Liver (tissue), 9 donors: Measurements from ENCODE around the gene WNT4. TPM values are rescaled to one million over a fixed set of nuclear protein-coding genes. Genes with fewer than 3 reads are reported as not detected.

Experiments used
- DNase-seq: peaks from one replicate; pipeline ENCODE4 v3.0.0-alpha.2; 2017; ENCODE audit warnings: low spot score
- H3K27ac ChIP-seq, 2 donors: one replicate each; pipeline ENCODE4 v1.7.0; 2013; ENCODE audit warnings: inconsistent platforms in 2 of 2, low read length in 2 of 2, control low read depth in 1 of 2, low read depth in 1 of 2, mild to moderate bottlenecking in 1 of 2
- H3K27me3 ChIP-seq, 4 donors: one replicate each; pipeline versions ENCODE4 v1.6.1 to v1.7.0; 2013; ENCODE audit warnings: low read length in 3 of 4, inconsistent platforms in 1 of 4, mild to moderate bottlenecking in 1 of 4, moderate library complexity in 1 of 4; ENCODE audit not compliant: control insufficient read depth in 4 of 4, insufficient read depth in 4 of 4
- H3K36me3 ChIP-seq, 4 donors: one replicate each; pipeline versions ENCODE4 v1.6.1 to v1.7.0; 2013; ENCODE audit warnings: low read length in 3 of 4, mild to moderate bottlenecking in 3 of 4, low read depth in 1 of 4, moderate library complexity in 1 of 4; ENCODE audit not compliant: control insufficient read depth in 4 of 4, insufficient read depth in 3 of 4
- H3K4me1 ChIP-seq, 4 donors: one replicate each; pipeline versions ENCODE4 v1.6.1 to v1.7.0; 2013; ENCODE audit warnings: low read length in 3 of 4, mild to moderate bottlenecking in 3 of 4, moderate library complexity in 1 of 4; ENCODE audit not compliant: control insufficient read depth in 4 of 4, insufficient read depth in 4 of 4
- H3K4me3 ChIP-seq, 3 donors: one replicate each; pipeline versions ENCODE4 v1.6.1 to v1.7.0; 2013; ENCODE audit warnings: low read length in 3 of 3, control low read depth in 1 of 3, low read depth in 1 of 3, mild to moderate bottlenecking in 1 of 3
- H3K9ac ChIP-seq, 2 donors: one replicate each; pipeline ENCODE4 v1.7.0; 2013; ENCODE audit warnings: low read length in 2 of 2, mild to moderate bottlenecking in 2 of 2, moderate library complexity in 2 of 2, control low read depth in 1 of 2, low read depth in 1 of 2
- H3K9me3 ChIP-seq, 4 donors: one replicate each; pipeline versions ENCODE4 v1.6.1 to v1.7.0; 2013; ENCODE audit warnings: low read length in 3 of 4; ENCODE audit not compliant: control insufficient read depth in 4 of 4
- EGR1 ChIP-seq, 2 donors: IDR thresholded peaks; 2 replicates each; pipeline ENCODE4 v1.6.1; 2016 to 2018; ENCODE audit warnings: antibody characterized with exemption in 2 of 2, low read depth in 2 of 2
- FOXA1 ChIP-seq: IDR thresholded peaks from 2 replicates; pipeline ENCODE4 v1.6.1; 2016; ENCODE audit warnings: antibody characterized with exemption
- FOXA2 ChIP-seq: IDR thresholded peaks from 2 replicates; pipeline ENCODE4 v1.6.1; 2016; ENCODE audit warnings: antibody characterized with exemption
- GABPA ChIP-seq, 2 donors: IDR thresholded peaks in 1 of 2; conservative IDR thresholded peaks in 1 of 2; 2 replicates each; pipeline ENCODE4 v1.6.1; 2016; ENCODE audit warnings: antibody characterized with exemption in 2 of 2, mild to moderate bottlenecking in 1 of 2, moderate library complexity in 1 of 2
- HNF4A ChIP-seq, 2 donors: conservative IDR thresholded peaks; 2 replicates each; pipeline ENCODE4 v1.6.1; 2016; ENCODE audit warnings: antibody characterized with exemption in 2 of 2, mild to moderate bottlenecking in 2 of 2
- HNF4G ChIP-seq: IDR thresholded peaks from 2 replicates; pipeline ENCODE4 v1.6.1; 2016; ENCODE audit warnings: antibody characterized with exemption
- JUND ChIP-seq, 2 donors: IDR thresholded peaks; 2 replicates each; pipeline ENCODE4 v1.6.1; 2016; ENCODE audit warnings: antibody characterized with exemption in 2 of 2
- NR2F2 ChIP-seq: IDR thresholded peaks from 2 replicates; pipeline ENCODE4 v1.6.1; 2016; ENCODE audit warnings: antibody characterized with exemption
- RAD21 ChIP-seq, 2 donors: IDR thresholded peaks; 2 replicates each; pipeline ENCODE4 v1.6.1; 2016; ENCODE audit warnings: antibody characterized with exemption in 2 of 2, mild to moderate bottlenecking in 2 of 2
- RXRA ChIP-seq, 2 donors: IDR thresholded peaks; 2 replicates each; pipeline ENCODE4 v1.6.1; 2017 to 2018; ENCODE audit warnings: antibody characterized with exemption in 2 of 2, mild to moderate bottlenecking in 1 of 2
- SP1 ChIP-seq: IDR thresholded peaks from 2 replicates; pipeline ENCODE4 v1.6.1; 2018; ENCODE audit warnings: antibody characterized with exemption, mild to moderate bottlenecking
- TAF1 ChIP-seq: conservative IDR thresholded peaks from 2 replicates; pipeline ENCODE4 v1.6.1; 2016; ENCODE audit warnings: antibody characterized with exemption, mild to moderate bottlenecking
- YY1 ChIP-seq: IDR thresholded peaks from 2 replicates; pipeline ENCODE4 v1.6.1; 2016; ENCODE audit warnings: antibody characterized with exemption, mild to moderate bottlenecking
- WGBS: extraction: QIAGEN DNeasy Blood & Tissue Kit; methylation state at CpG from one replicate; pipeline ENCODE4 v1.1.7; 2013; 5-methylcytosine and 5-hydroxymethylcytosine counted together
- polyA plus RNA-seq, 2 donors: library from polyadenylated mRNA; stranded (reverse) in 1 of 2; unstranded in 1 of 2; fragments of 200-250 nt in 1 of 2; fragments of >200 nt in 1 of 2; fragmentation: Nextera tagmentation in 1 of 2; extraction: Ambion mirVana in 1 of 2; gene quantifications; one replicate each; pipeline versions ENCODE4 v1.2.1 to v1.2.3, GENCODE V29; 2013 to 2015
- total RNA-seq, 2 donors: library from RNA; depleted of rRNA; stranded (reverse); fragments of >200 nt; gene quantifications; one replicate each; pipeline ENCODE4 v1.2.3, GENCODE V29; 2014
- TF ChIP-seq, protein P1 (sequence below): IDR thresholded peaks from 2 replicates; pipeline ENCODE4 v1.6.1; 2016; ENCODE audit warnings: antibody characterized with exemption
- TF ChIP-seq, protein P2 (sequence below): fragments of 150-350 bp; IDR thresholded peaks from 2 replicates; pipeline ENCODE4 v1.5.1; 2017; ENCODE audit warnings: improper control_type of control experiment, low read depth, low read length; ENCODE audit not compliant: missing input control
- TF ChIP-seq, protein P3 (sequence below): IDR thresholded peaks from 2 replicates; pipeline ENCODE4 v1.6.1; 2016; ENCODE audit warnings: antibody characterized with exemption
- TF ChIP-seq, protein P4 (sequence below): IDR thresholded peaks from 2 replicates; pipeline ENCODE4 v1.6.1; 2016; ENCODE audit warnings: antibody characterized with exemption
- TF ChIP-seq, protein P5 (sequence below): IDR thresholded peaks from 2 replicates; pipeline ENCODE4 v1.6.1; 2016; ENCODE audit warnings: antibody characterized with exemption, mild to moderate bottlenecking
- donor health status: healthy.
- donor health status: healthy.
- donor health status: healthy.
- donor health status: healthy.
- donor health status: healthy.

The WNT4 gene
- total and polyA plus RNA-seq, 4 donors, result under 0.01 to 0.09 TPM; not detected in 2

DNA sequence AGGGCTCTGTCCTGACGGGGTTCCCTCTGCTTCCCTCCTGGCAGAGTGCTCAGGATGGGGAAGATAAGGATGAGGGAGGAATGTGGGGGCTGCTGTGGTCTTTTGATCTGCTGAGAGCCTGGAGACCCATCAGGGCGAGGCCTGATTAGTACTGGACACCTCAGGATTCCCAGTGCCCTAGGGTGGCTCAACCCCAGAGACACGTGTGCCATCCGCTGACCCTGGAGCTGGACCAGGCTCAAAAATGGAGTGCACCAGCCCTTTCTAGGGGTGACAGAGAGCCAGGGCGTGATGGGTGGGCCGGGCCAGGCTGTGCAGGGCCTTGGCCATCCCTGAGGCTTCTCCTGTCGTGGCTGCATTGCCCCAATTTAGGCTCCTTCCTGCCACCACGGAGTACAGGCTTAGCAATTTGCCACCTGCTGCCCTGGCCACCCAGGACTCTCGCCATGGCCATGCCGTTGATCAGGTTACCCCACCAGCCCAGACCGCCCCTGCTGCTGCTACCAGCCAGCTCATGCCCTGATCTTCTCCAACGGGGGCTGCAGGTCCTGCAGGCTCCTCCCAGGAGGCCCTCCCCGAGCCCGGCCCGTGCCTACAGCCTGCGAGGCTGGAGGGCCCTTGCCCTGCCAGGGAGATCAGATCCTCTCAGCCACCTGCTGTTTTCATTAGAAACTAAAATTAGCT lies 9.5 kb downstream of the WNT4 start:
- Histone ChIP-seq H3K27me3 (no peaks in the 10 kb centered on the region), H3K4me1 (no peaks in the 10 kb centered on the region), H3K9ac (no peak overlapping the region), H3K36me3 (no peaks in the 10 kb centered on the region), H3K4me3 (no peak overlapping the region), H3K27ac (no peak overlapping the region), H3K9me3 (no peaks in the 10 kb centered on the region)
- WGBS, result 60% methylated on average over 16 of the region's 16 CpGs
- DNase-seq, result no peak
- TF ChIP-seq, protein P1, sequence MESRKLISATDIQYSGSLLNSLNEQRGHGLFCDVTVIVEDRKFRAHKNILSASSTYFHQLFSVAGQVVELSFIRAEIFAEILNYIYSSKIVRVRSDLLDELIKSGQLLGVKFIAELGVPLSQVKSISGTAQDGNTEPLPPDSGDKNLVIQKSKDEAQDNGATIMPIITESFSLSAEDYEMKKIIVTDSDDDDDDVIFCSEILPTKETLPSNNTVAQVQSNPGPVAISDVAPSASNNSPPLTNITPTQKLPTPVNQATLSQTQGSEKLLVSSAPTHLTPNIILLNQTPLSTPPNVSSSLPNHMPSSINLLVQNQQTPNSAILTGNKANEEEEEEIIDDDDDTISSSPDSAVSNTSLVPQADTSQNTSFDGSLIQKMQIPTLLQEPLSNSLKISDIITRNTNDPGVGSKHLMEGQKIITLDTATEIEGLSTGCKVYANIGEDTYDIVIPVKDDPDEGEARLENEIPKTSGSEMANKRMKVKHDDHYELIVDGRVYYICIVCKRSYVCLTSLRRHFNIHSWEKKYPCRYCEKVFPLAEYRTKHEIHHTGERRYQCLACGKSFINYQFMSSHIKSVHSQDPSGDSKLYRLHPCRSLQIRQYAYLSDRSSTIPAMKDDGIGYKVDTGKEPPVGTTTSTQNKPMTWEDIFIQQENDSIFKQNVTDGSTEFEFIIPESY, result no peak
- no peak for TF ChIP-seq HNF4A (conservative IDR thresholded peaks at IDR 0.05)
- TF ChIP-seq NR2F2, result no peak
- TF ChIP-seq, protein P2, sequence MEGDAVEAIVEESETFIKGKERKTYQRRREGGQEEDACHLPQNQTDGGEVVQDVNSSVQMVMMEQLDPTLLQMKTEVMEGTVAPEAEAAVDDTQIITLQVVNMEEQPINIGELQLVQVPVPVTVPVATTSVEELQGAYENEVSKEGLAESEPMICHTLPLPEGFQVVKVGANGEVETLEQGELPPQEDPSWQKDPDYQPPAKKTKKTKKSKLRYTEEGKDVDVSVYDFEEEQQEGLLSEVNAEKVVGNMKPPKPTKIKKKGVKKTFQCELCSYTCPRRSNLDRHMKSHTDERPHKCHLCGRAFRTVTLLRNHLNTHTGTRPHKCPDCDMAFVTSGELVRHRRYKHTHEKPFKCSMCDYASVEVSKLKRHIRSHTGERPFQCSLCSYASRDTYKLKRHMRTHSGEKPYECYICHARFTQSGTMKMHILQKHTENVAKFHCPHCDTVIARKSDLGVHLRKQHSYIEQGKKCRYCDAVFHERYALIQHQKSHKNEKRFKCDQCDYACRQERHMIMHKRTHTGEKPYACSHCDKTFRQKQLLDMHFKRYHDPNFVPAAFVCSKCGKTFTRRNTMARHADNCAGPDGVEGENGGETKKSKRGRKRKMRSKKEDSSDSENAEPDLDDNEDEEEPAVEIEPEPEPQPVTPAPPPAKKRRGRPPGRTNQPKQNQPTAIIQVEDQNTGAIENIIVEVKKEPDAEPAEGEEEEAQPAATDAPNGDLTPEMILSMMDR, result no peak
- no peak for TF ChIP-seq SP1
- TF ChIP-seq GABPA (IDR thresholded peaks at IDR 0.05 in 1 of 2, conservative IDR thresholded peaks at IDR 0.05 in 1 of 2), result no peak
- TF ChIP-seq, protein P3, sequence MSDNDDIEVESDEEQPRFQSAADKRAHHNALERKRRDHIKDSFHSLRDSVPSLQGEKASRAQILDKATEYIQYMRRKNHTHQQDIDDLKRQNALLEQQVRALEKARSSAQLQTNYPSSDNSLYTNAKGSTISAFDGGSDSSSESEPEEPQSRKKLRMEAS, result no peak
- TF ChIP-seq, protein P4, sequence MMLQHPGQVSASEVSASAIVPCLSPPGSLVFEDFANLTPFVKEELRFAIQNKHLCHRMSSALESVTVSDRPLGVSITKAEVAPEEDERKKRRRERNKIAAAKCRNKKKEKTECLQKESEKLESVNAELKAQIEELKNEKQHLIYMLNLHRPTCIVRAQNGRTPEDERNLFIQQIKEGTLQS, result no peak
- TF ChIP-seq YY1, result no peak
- no peak for TF ChIP-seq RAD21 (IDR thresholded peaks at IDR 0.05)
- TF ChIP-seq FOXA2, result no peak
- TF ChIP-seq TAF1, result no peak
- no peak for TF ChIP-seq JUND (IDR thresholded peaks at IDR 0.05)
- TF ChIP-seq RXRA (IDR thresholded peaks at IDR 0.05), result no peak
- TF ChIP-seq, protein P5, sequence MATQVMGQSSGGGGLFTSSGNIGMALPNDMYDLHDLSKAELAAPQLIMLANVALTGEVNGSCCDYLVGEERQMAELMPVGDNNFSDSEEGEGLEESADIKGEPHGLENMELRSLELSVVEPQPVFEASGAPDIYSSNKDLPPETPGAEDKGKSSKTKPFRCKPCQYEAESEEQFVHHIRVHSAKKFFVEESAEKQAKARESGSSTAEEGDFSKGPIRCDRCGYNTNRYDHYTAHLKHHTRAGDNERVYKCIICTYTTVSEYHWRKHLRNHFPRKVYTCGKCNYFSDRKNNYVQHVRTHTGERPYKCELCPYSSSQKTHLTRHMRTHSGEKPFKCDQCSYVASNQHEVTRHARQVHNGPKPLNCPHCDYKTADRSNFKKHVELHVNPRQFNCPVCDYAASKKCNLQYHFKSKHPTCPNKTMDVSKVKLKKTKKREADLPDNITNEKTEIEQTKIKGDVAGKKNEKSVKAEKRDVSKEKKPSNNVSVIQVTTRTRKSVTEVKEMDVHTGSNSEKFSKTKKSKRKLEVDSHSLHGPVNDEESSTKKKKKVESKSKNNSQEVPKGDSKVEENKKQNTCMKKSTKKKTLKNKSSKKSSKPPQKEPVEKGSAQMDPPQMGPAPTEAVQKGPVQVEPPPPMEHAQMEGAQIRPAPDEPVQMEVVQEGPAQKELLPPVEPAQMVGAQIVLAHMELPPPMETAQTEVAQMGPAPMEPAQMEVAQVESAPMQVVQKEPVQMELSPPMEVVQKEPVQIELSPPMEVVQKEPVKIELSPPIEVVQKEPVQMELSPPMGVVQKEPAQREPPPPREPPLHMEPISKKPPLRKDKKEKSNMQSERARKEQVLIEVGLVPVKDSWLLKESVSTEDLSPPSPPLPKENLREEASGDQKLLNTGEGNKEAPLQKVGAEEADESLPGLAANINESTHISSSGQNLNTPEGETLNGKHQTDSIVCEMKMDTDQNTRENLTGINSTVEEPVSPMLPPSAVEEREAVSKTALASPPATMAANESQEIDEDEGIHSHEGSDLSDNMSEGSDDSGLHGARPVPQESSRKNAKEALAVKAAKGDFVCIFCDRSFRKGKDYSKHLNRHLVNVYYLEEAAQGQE, result no peak
- no peak for TF ChIP-seq EGR1 (IDR thresholded peaks at IDR 0.05; ENCODE audit: low read depth in 2 of 2)
- TF ChIP-seq FOXA1, result no peak
- TF ChIP-seq HNF4G, result no peak
